HT-29 (cell line): ENCODE measurements around the gene KRTAP10-6. TPM values are rescaled to one million over a fixed set of nuclear protein-coding genes. Genes with fewer than 3 reads are reported as not detected.
"Not testable (repeated sequence)": the region's sequence is repeated elsewhere in the genome, so short reads cannot be mapped to it uniquely, and the experiment has no call there.

Experiments used
- DNase-seq: peaks from one replicate; pipeline ENCODE4 v3.0.0-alpha.2; 2015; ENCODE audit warnings: low spot score
- total RNA-seq: library from RNA; depleted of rRNA; stranded (reverse); fragments of >200 nt; shearing (Covaris generic); gene quantifications from 2 replicates; pipeline ENCODE4 v1.2.3, GENCODE V29; 2014; rRNA removed

KRTAP10-6 gene, protein sequence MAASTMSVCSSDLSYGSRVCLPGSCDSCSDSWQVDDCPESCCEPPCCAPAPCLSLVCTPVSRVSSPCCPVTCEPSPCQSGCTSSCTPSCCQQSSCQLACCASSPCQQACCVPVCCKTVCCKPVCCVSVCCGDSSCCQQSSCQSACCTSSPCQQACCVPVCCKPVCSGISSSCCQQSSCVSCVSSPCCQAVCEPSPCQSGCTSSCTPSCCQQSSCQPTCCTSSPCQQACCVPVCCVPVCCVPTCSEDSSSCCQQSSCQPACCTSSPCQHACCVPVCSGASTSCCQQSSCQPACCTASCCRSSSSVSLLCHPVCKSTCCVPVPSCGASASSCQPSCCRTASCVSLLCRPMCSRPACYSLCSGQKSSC
- not detected in 2 replicates for total RNA-seq

DNA sequence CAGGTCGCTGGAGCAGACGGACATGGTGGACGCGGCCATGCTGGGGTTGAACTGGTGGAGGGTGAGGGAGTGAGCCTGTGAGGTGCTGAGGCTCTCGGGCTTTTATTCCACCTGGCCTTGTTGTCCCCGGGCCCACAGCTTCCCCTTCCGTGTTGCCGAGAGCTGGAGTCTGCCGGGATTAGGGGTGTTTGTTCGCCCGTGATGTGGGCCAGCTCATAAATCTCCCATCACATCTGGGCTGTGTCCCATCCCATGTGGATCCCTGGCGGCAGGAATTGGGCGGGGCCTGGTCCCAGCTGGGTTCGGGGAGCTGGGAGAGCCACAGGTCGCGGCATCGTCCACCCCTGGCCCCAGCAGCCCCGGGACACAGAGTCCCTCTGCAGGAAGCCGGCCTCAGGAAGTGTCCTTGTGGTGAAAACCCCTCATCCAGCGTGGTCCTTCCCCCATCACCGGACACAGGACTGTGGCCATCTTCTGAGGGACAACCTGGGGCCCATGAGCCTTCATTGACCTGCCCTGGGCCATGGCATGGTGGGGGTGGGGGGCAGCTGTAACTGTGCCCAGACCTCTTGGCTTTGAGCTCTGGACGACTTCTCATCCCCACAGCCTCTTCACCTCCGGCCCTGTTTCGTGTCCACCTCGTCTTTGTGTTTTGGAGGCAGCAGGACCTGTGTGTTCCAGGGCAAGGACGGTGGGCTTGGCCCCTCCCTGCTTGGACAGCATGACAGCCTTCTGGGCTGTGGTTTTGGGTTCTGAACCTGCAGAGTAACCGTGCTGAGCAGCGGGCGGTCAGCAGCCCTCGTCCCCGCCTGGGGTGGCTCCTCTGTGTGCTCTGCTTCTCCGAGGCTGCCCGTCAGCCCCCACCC is at the start of gene KRTAP10-6:
Gene KRTAP10-6 (minus strand): TSS at position 60 of the 866 bp plus-strand sequence. CDS start 21 bp downstream, at position 39.
- no peak for DNase-seq

DNA sequence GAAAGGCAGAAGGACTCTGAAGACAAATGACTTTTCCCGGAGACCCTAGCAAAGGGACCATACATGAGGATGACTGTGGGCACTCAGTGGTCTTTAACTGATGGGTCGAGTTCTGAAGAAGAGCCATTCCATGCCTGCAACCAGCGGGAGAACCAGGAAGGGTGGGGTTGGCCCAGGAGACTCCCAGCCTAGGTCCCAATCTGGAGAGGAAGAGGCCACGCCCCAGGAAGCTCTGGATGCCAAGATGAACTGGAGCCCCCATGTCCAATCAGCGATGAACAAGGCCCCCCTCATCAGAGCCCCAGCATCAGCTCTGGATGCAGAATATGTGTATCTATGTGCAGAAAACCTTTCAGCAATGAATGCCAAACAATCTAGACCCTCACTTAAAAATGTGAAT is 48.5 kb upstream of the KRTAP10-6 start:
- DNase-seq: no peak

GRCh38 chr21:44639331-44639655 is 47.0 kb upstream of the KRTAP10-6 start:
- no peak for DNase-seq

DNA sequence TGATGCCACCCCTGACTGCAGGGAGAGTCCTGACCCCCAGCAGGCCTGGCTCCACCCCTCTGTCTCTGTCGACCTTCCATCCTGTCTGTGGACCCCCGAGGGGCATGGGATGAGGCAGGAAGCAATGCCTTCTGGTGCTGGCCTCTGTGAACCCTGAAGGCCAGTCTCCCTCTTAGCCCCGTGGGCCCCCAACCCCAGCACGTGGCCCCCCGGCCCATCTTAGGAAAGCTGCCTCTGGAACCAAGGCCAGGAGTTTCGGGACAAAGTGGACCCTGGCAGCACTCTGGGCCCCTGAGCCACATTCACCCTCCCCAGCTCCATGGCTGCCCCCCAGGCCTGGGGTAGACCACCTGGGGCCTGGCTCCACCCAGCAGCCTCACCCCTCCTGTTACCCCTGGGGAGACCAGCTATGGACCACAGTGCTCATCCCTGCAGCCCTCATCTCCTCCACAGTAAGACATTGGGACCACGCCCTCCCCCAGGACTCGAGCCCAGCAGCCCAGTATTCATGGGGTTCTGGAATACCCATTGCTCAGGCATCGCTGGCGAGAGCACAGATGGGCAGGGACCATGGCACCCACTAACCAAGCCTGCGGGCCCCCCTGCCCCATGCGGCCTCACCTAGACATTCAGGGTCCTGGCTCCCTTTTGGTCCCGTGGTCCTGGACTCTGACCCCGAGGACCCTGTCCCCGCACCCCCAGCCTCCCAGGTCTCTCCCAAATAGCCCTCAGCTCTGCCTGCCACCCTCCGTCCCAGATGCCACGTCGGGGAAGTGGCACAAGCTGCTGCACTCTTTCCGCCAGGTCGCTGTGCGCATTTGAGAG is 46.4 kb upstream of the KRTAP10-6 start:
- DNase-seq: not testable (repeated sequence)

DNA sequence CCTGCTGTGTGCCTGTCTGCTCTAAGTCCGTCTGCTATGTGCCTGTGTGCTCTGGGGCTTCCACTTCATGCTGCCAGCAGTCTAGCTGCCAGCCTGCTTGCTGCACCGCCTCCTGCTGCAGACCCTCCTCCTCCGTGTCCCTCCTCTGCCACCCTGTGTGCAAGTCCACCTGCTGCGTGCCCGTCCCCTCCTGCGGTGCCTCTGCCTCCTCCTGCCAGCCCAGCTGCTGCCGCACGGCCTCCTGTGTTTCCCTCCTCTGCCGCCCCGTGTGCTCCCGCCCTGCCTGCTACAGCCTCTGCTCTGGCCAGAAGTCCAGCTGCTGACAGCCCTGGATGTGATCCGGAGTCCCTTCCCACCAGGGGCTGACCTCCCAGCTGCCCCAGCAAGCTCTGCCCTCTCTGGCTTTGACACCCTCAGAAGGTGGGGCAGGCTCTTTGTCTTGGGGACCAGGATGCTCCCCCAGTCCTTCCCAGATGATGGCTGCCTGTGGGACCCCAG is 45.6 kb upstream of the KRTAP10-6 start:
- DNase-seq: not testable (repeated sequence)

DNA sequence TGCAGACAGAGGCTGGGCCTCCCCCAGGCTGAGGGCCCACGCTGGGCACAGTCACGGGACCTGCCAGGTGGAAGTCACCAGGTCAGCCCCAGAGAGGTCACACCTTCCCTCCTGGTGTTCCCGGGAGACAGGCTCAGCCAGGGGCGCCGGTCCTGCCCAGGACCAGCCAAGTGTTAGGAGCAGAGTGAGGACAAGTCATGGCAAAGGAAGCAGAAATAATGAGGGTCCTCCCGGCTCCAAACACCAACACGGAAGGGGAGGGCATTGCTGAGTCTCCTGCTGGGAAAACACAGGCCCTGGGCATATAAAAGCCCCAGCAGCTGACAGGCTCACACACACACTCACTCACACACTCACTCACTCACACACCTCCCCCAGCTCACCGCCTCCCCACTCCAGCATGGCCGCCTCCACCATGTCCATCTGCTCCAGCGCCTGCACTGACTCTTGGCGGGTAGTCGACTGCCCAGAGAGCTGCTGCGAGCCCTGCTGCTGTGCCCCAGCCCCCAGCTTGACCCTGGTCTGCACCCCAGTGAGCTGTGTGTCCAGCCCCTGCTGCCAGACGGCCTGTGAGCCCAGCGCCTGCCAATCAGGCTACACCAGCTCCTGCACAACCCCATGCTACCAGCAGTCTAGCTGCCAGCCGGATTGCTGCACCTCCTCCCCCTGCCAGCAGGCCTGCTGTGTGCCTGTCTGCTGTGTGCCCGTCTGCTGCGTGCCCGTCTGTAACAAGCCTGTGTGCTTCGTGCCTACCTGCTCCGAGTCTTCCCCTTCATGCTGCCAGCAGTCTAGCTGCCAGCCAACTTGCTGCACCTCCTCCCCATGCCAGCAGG is 44.9 kb upstream of the KRTAP10-6 start, which contains the start of gene KRTAP10-10:
Gene KRTAP10-10 (plus strand): TSS at position 339 of the 833 bp plus-strand sequence. CDS start 62 bp downstream, at position 401.
- DNase-seq: no peak

GRCh38 chr21:44636209-44637017 is 44.1 kb upstream of the KRTAP10-6 start:
- DNase-seq: no peak

DNA sequence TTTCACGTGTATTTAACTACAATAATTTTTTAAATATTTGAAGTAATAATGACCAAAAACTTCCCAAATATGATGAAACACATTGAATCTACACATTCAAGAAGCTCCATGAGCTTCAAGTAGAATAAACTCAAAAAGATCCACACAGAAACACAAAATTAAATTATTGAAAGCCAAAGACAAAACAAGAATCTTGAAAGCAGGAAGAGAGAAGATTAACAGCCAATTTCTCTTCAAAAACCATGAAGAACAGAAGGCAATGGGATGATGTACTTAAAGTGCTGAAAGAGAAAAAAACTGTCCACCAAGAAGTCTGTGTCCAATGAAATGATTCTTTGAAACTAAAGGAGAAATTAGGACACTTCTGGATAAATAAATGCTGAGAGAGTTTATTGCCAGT is 39.8 kb upstream of the KRTAP10-6 start:
- DNase-seq: no peak

- DNase-seq: no peak
Observed at GRCh38 chr21:44630440-44630839, 38.1 kb upstream of the KRTAP10-6 start.

DNA sequence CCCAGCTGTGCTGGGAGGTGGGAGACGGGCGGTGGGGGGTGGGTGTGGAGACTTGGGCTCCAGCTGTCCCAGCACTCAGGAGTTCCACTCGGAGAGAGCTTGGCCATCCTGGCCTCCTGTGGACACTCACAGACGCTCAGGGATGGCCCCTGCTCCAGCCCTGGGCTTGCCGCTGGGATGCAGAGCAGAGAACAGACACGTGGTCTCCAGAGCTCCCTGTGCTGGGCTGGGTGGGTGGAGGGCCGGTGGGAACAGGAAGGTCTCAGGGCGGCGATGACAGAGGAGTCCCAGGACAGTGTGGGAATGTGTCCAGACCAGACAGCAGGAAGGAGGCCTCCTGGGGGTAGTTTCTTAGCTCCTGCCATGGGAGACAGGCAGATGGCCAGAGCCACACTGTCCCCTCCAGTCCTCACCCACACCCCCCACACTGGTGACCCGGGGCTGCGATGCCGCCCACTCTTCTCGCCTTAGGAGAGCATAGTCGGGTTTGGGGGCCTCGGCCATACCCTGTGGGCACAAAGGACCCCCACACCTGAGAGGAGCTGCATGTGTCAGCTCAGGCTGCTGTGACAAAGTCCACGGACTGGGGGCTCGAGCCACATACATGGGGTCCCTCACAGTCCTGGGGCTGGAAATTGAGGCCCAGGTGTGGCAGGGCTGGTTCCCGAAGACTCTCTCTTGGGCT is 36.5 kb upstream of the KRTAP10-6 start:
- DNase-seq: no peak

DNA sequence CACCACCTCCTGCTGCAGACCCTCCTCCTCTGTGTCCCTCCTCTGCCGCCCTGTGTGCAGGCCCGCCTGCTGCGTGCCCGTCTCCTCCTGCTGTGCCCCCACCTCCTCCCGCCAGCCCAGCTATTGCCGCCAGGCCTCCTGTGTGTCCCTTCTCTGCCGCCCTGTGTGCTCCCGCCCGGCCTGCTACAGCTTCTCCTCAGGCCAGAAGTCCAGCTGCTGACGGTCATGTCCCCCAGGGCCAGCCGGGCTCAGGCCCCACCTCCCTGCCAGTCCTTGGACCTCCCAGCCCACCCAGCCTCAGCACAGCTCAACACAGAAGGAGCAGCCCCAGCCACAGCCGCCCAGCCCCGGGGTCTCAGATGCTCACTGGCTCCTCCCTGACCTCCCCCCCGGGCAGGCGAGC is 35.5 kb upstream of the KRTAP10-6 start:
- not testable (repeated sequence) for DNase-seq

DNA sequence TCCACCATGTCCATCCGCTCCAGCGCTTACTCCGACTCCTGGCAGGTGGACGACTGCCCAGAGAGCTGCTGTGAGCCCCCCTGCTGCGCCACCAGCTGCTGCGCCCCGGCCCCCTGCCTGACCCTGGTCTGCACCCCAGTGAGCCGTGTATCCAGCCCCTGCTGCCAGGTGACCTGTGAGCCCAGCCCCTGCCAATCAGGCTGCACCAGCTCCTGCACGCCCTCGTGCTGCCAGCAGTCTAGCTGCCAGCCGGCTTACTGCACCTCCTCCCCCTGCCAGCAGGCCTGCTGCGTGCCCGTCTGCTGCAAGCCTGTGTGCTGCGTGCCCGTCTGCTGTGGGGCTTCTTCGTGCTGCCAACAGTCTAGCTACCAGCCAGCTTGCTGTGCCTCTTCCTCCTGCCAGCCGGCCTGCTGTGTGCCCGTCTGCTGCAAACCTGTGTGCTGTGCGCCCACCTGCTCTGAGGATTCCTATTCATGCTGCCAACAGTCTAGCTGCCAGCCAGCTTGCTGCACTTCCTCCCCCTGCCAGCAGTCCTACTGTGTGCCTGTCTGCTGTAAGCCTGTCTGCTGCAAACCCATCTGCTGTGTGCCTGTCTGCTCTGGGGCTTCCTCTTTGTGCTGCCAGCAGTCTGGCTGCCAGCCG is 35.0 kb upstream of the KRTAP10-6 start:
- DNase-seq: not testable (repeated sequence)

DNA sequence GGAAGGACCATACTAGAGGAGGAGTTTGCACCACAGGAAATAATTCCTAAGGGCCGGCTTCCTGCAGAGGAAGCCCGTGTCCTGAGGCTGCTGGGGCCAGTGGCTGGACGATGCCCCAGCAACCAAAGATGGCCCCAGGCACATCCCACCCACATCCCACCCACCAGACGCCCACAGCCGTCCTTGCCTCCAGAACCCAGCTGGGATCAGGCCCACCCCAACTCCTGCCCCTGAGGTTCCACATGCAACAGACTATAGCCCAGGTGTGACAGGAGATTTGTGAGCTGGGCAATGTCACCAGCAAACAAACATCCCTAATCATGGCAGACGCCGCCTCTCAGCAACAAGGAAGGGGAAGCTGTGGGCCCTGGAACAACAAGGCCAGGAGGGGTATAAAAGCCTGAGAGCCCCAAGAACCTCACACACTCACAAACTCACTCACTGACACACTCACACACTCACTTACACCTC is 34.4 kb upstream of the KRTAP10-6 start, which contains the start of gene KRTAP10-9:
Gene KRTAP10-9 (plus strand): TSS at position 421 of the 471 bp plus-strand sequence. CDS start 79 bp downstream, outside the sequence.
- no peak for DNase-seq

DNA sequence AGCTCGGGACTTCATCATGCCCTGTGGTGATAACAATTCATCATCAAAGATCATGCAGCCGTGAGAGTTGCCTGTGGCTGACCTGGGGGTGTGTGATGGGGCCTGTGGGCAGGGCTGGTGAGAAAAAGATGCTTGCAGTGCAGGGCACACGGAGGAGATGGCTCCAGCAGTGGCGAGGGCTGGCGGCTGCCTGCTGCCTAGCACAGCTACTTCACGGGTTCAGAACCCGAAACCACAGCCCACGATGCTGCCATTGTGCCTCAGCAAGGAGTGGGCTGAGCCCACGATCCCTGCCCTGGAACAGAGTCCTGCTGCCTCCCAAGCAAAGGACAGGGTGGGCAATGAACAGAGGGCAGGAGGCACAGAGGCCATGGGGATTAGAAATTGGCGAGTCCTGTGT is 34.0 kb upstream of the KRTAP10-6 start:
- DNase-seq: no peak

DNA sequence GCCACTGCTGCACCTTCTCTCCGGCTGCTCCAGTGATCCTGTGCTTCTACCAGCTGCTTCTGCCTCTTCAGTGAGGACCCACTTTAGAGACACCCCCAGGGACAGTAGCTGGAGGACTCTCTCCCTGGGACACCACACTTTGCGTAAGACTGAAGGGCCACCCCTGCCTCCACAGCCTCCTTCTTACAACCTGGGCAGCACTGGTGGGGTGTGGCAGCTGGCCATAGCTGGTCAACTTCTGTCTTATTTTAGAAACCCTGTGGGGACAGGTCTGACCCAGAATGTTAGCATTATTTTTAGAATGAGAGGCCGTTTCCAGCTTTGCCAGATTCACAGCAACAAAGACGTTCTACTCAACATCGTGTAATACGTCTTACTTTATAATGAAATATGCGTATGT is 33.5 kb upstream of the KRTAP10-6 start:
- DNase-seq: no peak

DNA sequence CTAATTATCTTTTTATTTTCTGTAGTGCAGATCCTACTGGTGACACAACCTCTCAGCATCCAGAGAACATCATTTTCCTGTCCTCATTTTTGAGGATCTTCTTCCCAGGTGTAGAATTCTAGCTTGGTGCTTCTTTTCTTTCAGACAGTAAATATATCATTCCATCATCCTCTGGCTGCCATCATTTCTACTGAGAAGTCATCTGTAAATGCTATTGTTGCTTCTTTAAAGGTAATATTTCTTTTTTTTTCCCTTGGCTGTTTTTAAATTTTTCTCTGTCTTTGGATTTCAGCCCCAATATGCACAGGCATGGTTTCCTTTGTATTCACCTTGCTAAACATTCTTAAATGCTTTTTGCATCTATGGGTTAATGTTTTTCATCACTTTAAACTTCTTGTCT is 31.3 kb upstream of the KRTAP10-6 start:
- no peak for DNase-seq

GRCh38 chr21:44619886-44620285 is 27.6 kb upstream of the KRTAP10-6 start:
- DNase-seq: no peak

DNA sequence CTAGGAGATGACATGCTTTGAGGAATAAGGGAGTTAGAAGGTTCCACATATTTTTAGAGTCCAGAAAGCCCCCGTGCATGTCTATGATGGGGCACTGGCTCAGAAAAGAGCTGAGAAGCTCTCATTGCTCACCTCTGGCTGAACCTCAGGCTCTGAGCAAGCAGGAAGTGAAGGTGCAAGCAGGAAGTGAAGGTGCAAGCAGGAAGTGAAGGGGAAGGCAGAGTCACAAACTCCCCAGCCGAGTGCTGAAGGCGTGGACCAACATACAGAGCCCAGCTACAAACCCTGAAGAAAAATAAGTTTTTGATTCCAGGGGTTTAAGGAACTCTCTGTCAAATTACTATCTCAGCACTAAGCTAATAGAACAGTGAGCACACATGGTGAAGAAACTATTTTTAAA is 26.6 kb upstream of the KRTAP10-6 start:
- no peak for DNase-seq
